Karpas-422 (cell line): ENCODE data around the gene PARP15. TPM values are rescaled to one million over a fixed set of nuclear protein-coding genes. Genes with fewer than 3 reads are reported as not detected.

Experiments
- DNase-seq: peaks from one replicate; pipeline ENCODE4 v3.0.0-alpha.2; 2015
- H2AFZ ChIP-seq: fragments of 200-600 bp; sonication (generic); 2 replicates; pipeline ENCODE4 v1.6.1; 2014; ENCODE audit warnings: antibody characterized with exemption, low read length, mixed read lengths
- H3K27ac ChIP-seq: fragments of 200-600 bp; sonication (generic); 2 replicates; pipeline ENCODE4 v1.5.1; 2014; ENCODE audit warnings: mild to moderate bottlenecking, low read length, moderate library complexity
- H3K27me3 ChIP-seq: fragments of 200-600 bp; sonication (generic); 2 replicates; pipeline ENCODE4 v1.6.1; 2014; ENCODE audit warnings: low read length, mixed read lengths
- H3K36me3 ChIP-seq: fragments of 200-600 bp; sonication (generic); 2 replicates; pipeline ENCODE4 v1.6.1; 2014; ENCODE audit warnings: low read length, mixed read lengths; ENCODE audit not compliant: insufficient read depth
- H3K4me1 ChIP-seq: fragments of 200-600 bp; sonication (generic); 2 replicates; pipeline ENCODE4 v1.6.1; 2014; ENCODE audit warnings: mild to moderate bottlenecking, low read length, mixed read lengths
- H3K4me2 ChIP-seq: fragments of 200-600 bp; sonication (generic); 2 replicates; pipeline ENCODE4 v1.6.1; 2014; ENCODE audit warnings: low read length, low read depth, mild to moderate bottlenecking; ENCODE audit not compliant: poor library complexity, severe bottlenecking
- H3K4me3 ChIP-seq: fragments of 200-600 bp; sonication (generic); 2 replicates; pipeline ENCODE4 v1.5.1; 2014; ENCODE audit warnings: mild to moderate bottlenecking, antibody characterized with exemption, low read length, mixed read lengths
- H3K79me2 ChIP-seq: fragments of 200-600 bp; sonication (generic); 2 replicates; pipeline ENCODE4 v1.6.1; 2014; ENCODE audit warnings: mild to moderate bottlenecking, low read length, mixed read lengths
- H3K9ac ChIP-seq: fragments of 200-600 bp; sonication (generic); 2 replicates; pipeline ENCODE4 v1.6.0; 2014; ENCODE audit warnings: low read length
- H3K9me2 ChIP-seq: fragments of 200-600 bp; sonication (generic), shearing (Covaris generic); replicated peaks from 2 replicates; pipeline ENCODE4 v1.6.0; 2014; ENCODE audit warnings: mild to moderate bottlenecking, low read length, moderate library complexity; ENCODE audit not compliant: insufficient read depth
- H3K9me3 ChIP-seq: fragments of 300-700, 200-600 bp; sonication (generic); 2 replicates; pipeline ENCODE4 v1.6.1; 2014; ENCODE audit warnings: low read length, mixed read lengths
- H4K20me1 ChIP-seq: fragments of 200-600 bp; sonication (generic); 2 replicates; pipeline ENCODE4 v1.6.1; 2014; ENCODE audit warnings: mild to moderate bottlenecking, antibody characterized with exemption, low read length, low read depth; ENCODE audit not compliant: insufficient read depth
- total RNA-seq: library from RNA; depleted of rRNA; stranded (reverse); fragments of >200 nt; shearing (Covaris generic); gene quantifications from 2 replicates; pipeline ENCODE4 v1.2.3, GENCODE V29; 2014; ENCODE audit warnings: low replicate concordance

Gene PARP15
- total RNA-seq, 1 experiment from 2014 or later: 54.3 TPM

- Histone ChIP-seq H3K4me1 (no peaks in the 10 kb centered on the region), H3K27me3 (no peaks in the 10 kb centered on the region), H2AFZ (no peak overlapping the region), H3K27ac (no peak overlapping the region), H3K9me2 (no peaks in the 10 kb centered on the region), H3K9ac (no peak overlapping the region), H3K4me2 (no peak overlapping the region), H3K36me3 (peaks cover 18% of the 10 kb centered on the region; the same call in 1 of the 2 replicates), H4K20me1 (no peaks in the 10 kb centered on the region), H3K9me3 (no peaks in the 10 kb centered on the region), H3K4me3 (no peak overlapping the region), H3K79me2 (no peaks in the 10 kb centered on the region)
- DNase-seq: no peak
These were observed 29.4 kb upstream of the PARP15 start for GRCh38 chr3:122548076-122548475.

DNA sequence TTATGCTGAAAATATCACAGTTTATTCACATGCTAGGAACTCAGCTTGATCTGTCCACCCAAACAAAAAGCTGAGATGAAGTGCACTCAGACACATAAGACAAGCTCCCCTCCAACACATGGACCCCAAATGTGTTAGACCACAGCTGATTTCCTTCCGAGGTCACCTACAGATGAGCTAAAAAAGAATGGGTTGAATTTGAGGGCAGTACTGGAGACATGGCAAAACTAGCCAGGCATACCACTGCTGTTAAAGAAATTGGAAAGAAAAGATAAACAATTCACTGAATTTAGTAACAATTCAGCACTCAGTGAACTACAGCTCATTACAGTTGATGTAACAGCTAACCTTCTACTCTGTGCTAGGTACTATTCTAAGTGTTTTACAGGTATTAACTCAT is 28.8 kb upstream of the PARP15 start:
- Histone ChIP-seq H3K27ac (no peak overlapping the region), H3K36me3 (peaks cover 18% of the 10 kb centered on the region; the same call in 1 of the 2 replicates), H3K4me1 (no peaks in the 10 kb centered on the region), H3K9me2 (no peaks in the 10 kb centered on the region), H3K4me2 (no peak overlapping the region), H3K9ac (no peak overlapping the region), H3K9me3 (no peaks in the 10 kb centered on the region), H4K20me1 (no peaks in the 10 kb centered on the region), H2AFZ (no peak overlapping the region), H3K27me3 (no peaks in the 10 kb centered on the region), H3K79me2 (no peaks in the 10 kb centered on the region), H3K4me3 (no peak overlapping the region)
- DNase-seq: no peak

GRCh38 chr3:122553171-122553570 is 24.3 kb upstream of the PARP15 start:
- DNase-seq: no peak
- Histone ChIP-seq H4K20me1 (no peaks in the 10 kb centered on the region), H3K36me3 (peaks cover 8% of the 10 kb centered on the region; the same call in 1 of the 2 replicates)

GRCh38 chr3:122555275-122556071 is 22.0 kb upstream of the PARP15 start:
- H3K27me3 ChIP-seq: no peaks in the 10 kb centered on the region
- H3K9me3 ChIP-seq: no peaks in the 10 kb centered on the region
- no peak for DNase-seq
- peaks cover 14% of the 10 kb centered on the region; the same call in 1 of the 2 replicates for H3K36me3 ChIP-seq
- H3K9ac ChIP-seq: no peak overlapping the region
- H3K4me1 ChIP-seq: peaks cover 7% of the 10 kb centered on the region
- no peaks in the 10 kb centered on the region for H4K20me1 ChIP-seq
- no peak overlapping the region for H2AFZ ChIP-seq
- no peak overlapping the region for H3K27ac ChIP-seq
- H3K79me2 ChIP-seq: peaks cover 3% of the 10 kb centered on the region; the same call in 1 of the 2 replicates
- H3K4me2 ChIP-seq: no peak overlapping the region
- no peaks in the 10 kb centered on the region for H3K9me2 ChIP-seq
- no peak overlapping the region for H3K4me3 ChIP-seq

More at GRCh38 chr3:122553171-122553570, 24.3 kb upstream of the PARP15 start:
- H3K9me3 ChIP-seq: no peaks in the 10 kb centered on the region
- H2AFZ ChIP-seq: no peak overlapping the region
- peaks cover 3% of the 10 kb centered on the region; the same call in 1 of the 2 replicates for H3K79me2 ChIP-seq
- no peak overlapping the region for H3K27ac ChIP-seq
- no peaks in the 10 kb centered on the region for H3K9me2 ChIP-seq
- no peaks in the 10 kb centered on the region for H3K4me1 ChIP-seq
- H3K4me2 ChIP-seq: no peak overlapping the region
- H3K9ac ChIP-seq: no peak overlapping the region
- H3K4me3 ChIP-seq: no peak overlapping the region
- no peaks in the 10 kb centered on the region for H3K27me3 ChIP-seq

DNA sequence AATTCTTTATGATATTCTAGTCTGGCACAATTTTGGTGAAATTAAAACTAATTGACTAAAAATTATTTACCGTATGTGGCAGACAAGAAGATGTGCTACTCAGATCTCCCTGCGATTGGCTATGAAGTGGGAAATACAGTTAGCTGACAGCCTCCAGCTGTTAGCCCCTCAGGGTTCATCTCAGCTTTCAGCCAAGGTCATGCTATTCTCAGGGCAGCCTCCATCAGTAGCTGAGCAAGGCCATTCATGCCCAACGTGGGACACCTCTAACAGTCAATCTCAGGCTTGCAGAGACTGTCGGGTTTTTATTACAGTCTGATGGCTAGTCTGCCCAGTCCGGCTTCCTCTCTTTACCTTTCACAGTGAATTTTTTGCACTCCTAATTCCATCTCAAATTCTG is 20.1 kb upstream of the PARP15 start:
- Histone ChIP-seq H3K4me1 (peaks cover 14% of the 10 kb centered on the region), H3K9ac (no peak overlapping the region), H3K27me3 (no peaks in the 10 kb centered on the region), H3K9me3 (no peaks in the 10 kb centered on the region), H3K79me2 (peaks cover 3% of the 10 kb centered on the region; the same call in 1 of the 2 replicates), H3K9me2 (no peaks in the 10 kb centered on the region), H4K20me1 (no peaks in the 10 kb centered on the region), H3K36me3 (peaks cover 11% of the 10 kb centered on the region; the same call in 1 of the 2 replicates), H2AFZ (no peak overlapping the region), H3K4me3 (no peak overlapping the region), H3K27ac (no peak overlapping the region), H3K4me2 (no peak overlapping the region)
- no peak for DNase-seq

- H3K79me2 ChIP-seq: peaks cover 8% of the 10 kb centered on the region; the same call in 1 of the 2 replicates
- no peak overlapping the region for H3K9ac ChIP-seq
- H3K9me3 ChIP-seq: no peaks in the 10 kb centered on the region
- peaks cover 27% of the 10 kb centered on the region for H3K4me1 ChIP-seq
- H3K4me2 ChIP-seq: no peak overlapping the region
- H3K36me3 ChIP-seq: peaks cover 6% of the 10 kb centered on the region; the same call in 1 of the 2 replicates
- H3K27ac ChIP-seq: no peak overlapping the region
- no peaks in the 10 kb centered on the region for H4K20me1 ChIP-seq
- no peaks in the 10 kb centered on the region for H3K27me3 ChIP-seq
- DNase-seq: no peak
- no peak overlapping the region for H2AFZ ChIP-seq
- H3K4me3 ChIP-seq: no peak overlapping the region
- no peaks in the 10 kb centered on the region for H3K9me2 ChIP-seq
These were observed 18.8 kb upstream of the PARP15 start for GRCh38 chr3:122558605-122559004.

- DNase-seq: no peak
- no peak overlapping the region for H2AFZ ChIP-seq
- H3K4me3 ChIP-seq: no peak overlapping the region
- peaks cover 17% of the 10 kb centered on the region for H3K79me2 ChIP-seq
- no peaks in the 10 kb centered on the region for H3K9me3 ChIP-seq
- H3K9me2 ChIP-seq: no peaks in the 10 kb centered on the region
- H3K4me2 ChIP-seq: no peak overlapping the region
- H3K27ac ChIP-seq: no peak overlapping the region
- H3K36me3 ChIP-seq: peaks cover 6% of the 10 kb centered on the region; the same call in 1 of the 2 replicates
- no peak overlapping the region for H3K9ac ChIP-seq
- H3K4me1 ChIP-seq: peaks cover 33% of the 10 kb centered on the region
- H3K27me3 ChIP-seq: no peaks in the 10 kb centered on the region
- H4K20me1 ChIP-seq: no peaks in the 10 kb centered on the region
These were observed 17.5 kb upstream of the PARP15 start for GRCh38 chr3:122559906-122560305.

DNA sequence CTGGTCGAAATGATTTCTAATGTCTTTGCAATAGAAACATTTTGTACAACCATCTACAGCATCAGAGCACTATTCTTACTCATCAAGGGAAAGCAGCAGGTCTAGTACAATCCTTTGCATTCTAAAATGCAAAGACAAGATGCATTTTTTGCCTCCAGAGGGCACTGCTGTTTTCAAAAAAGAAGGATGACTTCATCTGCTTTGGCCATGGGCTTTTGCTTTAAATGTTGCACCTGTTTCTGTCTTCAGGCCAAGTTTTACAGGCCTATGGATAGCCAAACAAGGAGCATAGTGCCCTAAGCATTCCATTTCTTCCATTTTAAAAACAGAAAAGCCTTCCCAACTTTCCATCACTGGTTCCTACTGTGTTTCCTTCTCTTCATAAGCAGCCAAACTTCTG is 16.8 kb upstream of the PARP15 start:
- no peak overlapping the region for H3K9ac ChIP-seq
- H3K36me3 ChIP-seq: peaks cover 7% of the 10 kb centered on the region; the same call in 1 of the 2 replicates
- no peak overlapping the region for H3K4me3 ChIP-seq
- H3K9me2 ChIP-seq: no peaks in the 10 kb centered on the region
- H3K9me3 ChIP-seq: no peaks in the 10 kb centered on the region
- H3K79me2 ChIP-seq: peaks cover 23% of the 10 kb centered on the region
- no peak overlapping the region; the same call in 1 of the 2 replicates for H3K27ac ChIP-seq
- no peak overlapping the region for H2AFZ ChIP-seq
- H3K4me1 ChIP-seq: peaks cover 38% of the 10 kb centered on the region
- H3K4me2 ChIP-seq: no peak overlapping the region
- peak; percentile 91 for DNase-seq
- no peaks in the 10 kb centered on the region for H3K27me3 ChIP-seq
- H4K20me1 ChIP-seq: no peaks in the 10 kb centered on the region
